Activated CD8-positive, alpha-beta memory T cell treated with anti-CD3 and anti-CD28 coated beads for 4 hours (primary cell): ENCODE results near the gene MALSU1.

Source experiments
- DNase-seq, 2 donors: peaks; one replicate each; pipeline ENCODE4 v3.0.0-alpha.2; 2020; ENCODE audit warnings: low read depth in 2 of 2

Gene MALSU1

DNA sequence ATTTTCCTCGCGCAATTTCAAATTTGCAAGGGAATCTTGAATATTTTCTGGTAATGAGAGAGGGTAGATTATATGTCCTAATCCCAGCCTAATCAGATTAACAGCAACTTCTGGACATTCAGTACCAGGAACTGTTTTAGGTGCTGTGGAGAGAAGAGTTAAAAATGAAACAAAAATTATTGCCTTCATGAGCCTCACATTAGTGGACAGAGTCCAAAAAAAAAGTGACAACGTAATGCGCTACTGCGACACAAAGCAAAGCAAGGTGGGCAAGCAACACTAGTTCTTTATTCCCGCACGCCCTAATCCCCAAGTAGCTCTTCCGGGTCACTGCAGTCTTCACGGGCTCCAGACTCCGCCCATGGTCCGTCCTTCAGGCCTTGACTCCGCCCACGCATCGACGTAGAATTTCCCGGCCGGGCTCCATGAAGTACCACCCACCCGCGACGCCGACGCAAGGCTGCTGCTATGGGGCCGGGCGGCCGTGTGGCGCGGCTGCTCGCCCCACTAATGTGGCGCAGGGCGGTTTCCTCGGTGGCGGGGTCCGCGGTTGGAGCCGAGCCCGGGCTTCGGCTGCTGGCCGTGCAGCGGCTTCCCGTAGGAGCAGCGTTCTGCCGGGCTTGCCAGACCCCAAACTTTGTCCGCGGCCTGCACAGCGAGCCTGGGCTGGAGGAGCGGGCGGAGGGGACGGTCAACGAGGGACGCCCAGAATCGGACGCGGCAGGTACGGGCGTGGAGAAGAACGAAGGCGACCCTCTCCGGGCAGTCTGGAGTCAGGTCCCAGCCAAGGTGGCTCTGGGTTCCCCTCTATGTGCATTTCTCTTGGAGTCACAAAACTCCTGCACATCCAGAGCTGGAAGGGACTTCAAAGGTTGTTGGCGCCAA is at the start of gene MALSU1:
TSS of gene MALSU1 (plus strand) at position 455 of the 885 bp plus-strand sequence. CDS start at position 469, 14 bp downstream.
- DNase-seq = peak; percentile 94 to 95

DNA sequence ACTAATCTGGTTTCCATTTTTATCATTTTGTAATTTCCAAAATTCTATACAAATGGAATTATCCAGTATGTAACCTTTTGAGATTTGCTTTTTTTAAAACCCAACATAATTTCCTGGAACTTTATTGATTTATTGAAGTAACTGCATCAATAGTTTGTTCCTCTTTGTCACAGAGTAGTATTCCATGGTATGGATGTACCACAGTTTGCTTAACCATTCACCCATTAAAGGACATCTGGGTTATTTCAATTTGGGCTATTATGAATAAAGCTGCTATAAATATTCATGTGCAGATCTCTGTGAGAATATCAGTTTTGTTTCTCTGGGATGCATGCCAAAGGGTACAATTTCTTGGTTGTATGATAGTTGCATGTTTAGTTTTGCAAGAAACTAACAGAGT is 49.7 kb upstream of the MALSU1 start:
- DNase-seq = no peak

DNA sequence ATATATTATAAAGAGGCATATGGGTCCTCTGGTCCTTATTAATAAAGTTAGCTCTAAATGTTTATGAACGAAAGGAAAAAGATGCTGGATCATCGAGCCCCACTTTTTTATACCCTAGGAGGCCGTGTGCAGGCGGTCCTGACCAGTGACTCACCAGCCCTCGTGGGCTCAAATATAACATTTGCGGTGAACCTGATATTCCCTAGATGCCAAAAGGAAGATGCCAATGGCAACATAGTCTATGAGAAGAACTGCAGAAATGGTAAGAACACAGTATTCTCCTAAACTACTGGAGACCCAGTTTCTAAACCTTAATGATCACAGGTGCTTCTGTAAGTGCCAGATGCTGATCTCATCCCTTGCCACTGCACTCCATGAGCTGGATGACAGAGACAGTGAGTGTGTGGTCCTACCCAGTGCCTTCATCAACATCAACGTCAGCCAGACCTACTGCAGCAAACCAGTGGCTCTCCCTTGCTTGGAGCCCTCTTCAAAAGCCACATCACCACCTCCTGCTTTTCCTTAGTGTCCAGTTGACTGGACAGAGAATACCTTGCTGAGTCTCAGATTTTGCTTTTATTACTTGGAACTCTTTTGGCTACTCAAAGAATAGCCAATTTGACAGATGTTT is 45.0 kb upstream of the MALSU1 start:
- no peak for DNase-seq

DNA sequence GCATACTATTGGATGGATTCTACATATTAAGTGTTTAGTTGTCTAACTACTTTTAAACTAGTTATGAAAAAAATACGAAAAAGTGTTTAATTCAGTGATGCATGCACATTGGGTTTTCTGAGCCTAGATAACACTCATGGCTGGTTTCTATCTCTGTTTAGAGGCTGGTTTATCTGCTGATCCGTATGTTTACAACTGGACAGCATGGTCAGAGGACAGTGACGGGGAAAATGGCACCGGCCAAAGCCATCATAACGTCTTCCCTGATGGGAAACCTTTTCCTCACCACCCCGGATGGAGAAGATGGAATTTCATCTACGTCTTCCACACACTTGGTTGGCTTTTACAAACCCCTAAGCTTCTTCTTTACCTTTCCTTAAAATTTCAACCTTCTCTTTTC is 42.4 kb upstream of the MALSU1 start:
- no peak for DNase-seq

DNA sequence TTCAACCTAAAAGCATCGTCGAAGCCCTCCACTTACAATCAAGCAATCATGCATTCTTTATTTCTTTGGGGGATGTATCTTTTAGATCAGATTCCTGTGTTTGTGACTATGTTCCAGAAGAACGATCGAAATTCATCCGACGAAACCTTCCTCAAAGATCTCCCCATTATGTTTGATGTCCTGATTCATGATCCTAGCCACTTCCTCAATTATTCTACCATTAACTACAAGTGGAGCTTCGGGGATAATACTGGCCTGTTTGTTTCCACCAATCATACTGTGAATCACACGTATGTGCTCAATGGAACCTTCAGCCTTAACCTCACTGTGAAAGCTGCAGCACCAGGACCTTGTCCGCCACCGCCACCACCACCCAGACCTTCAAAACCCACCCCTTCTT is 38.8 kb upstream of the MALSU1 start:
- DNase-seq = no peak

DNA sequence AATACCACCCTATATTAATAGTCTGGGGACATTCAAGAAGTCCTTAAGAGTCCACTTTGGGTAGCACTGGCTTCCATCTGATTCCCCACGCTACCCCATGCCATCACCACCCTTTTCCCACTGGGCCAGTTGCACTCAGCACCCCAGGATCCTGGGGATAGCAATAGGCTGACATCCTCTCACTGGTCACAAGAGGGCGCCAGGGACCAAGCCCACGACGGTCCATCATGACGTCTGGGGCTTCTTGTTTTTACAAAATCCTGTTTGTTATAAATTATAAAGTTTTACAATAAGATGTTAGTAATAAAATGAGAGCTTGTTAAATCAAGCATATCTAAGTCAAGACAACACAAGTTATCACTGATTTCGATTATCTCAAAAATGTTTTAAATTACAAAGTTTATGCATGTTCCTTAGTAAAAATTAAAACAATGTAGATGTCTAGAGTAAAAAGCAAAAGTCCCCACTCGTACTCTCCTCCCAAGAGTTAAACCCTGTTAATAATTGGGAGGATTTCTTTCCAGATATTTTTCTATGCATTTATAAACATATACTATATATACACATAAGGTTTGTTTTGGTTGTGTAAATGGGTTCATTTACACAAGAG is 37.2 kb upstream of the MALSU1 start:
- peak; percentile 7 to 14 for DNase-seq

DNA sequence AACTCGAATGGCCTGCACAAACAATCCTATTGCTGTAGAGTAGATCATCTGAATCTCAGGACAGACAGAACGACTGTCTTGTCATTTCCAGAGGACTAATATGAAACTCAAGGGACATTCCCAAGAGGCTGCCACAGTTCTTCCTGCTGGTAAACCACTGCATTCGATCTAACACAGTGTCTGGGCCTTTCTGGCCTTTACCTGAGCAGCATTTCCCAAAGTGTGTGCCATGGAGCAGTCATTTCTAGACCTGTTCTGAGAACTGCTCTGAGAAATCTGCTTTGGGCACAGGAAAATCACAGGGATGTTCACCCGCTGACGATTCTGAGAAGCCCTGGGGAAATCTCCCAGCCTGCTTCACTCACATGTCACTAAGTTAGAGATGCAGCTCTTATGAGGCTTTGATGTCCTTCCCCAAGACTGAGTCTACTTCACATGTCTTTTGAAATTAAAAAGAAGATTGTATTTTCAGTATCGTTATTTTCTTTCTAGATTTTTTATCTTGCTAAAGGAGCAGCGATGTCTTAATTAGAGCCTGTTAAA is 34.2 kb upstream of the MALSU1 start:
- no peak for DNase-seq

DNA sequence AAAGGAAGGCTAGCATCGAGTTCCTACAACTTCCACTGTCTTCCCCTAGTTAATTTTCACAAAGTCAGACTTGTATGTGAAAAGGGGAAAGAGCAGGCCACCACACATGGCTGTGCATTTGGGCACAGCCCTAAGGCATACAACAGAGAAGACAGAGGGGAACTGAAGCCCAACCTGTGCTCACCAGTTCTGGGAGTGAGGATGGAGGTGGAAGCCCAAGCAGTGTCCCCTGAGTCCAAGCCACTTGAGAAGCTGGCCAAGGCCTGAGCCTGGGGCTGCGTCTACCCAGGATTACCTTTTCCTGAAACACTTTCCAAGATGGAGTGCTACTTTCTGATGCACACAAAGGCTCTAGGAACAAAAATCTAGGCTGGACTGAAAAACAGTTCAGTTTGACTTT is 32.2 kb upstream of the MALSU1 start:
- no peak for DNase-seq

DNA sequence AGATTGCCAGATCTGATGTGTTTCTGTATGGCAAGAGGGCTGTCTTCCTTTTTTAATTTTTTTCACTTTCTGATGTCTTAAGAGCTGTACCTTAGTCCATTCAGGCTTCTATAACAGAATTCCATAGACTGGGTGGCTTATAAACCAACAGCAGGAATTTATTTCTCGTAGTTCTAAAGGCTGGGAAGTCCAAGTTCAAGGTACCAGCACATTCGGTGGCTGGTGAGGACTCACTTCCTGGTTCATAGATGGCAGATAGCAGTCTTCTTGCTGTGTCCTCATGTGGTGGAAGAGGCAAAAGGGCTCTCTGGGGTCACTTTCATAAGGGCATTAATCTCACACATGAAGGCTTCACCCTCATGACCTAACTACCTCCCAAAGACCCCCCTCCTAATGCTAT is 31.8 kb upstream of the MALSU1 start:
- no peak for DNase-seq

DNA sequence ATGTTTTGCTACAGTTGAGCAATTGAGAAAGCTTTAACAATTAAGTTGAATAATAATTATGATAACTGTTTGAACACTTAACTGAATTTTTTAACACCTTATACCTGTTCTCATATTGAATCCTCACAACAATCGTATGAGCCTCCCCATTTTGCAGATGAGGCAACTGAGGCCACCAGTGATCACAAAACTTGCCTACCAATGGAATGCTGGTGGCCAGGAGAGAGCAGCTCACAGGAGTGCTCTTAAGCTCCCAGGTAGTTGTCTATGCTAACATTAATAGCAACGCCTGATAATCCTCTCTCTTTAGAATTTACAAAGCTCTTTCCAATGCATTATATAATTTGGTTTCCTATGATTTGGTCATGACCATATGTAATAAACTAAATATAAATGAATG is 31.0 kb upstream of the MALSU1 start:
- DNase-seq = no peak

DNA sequence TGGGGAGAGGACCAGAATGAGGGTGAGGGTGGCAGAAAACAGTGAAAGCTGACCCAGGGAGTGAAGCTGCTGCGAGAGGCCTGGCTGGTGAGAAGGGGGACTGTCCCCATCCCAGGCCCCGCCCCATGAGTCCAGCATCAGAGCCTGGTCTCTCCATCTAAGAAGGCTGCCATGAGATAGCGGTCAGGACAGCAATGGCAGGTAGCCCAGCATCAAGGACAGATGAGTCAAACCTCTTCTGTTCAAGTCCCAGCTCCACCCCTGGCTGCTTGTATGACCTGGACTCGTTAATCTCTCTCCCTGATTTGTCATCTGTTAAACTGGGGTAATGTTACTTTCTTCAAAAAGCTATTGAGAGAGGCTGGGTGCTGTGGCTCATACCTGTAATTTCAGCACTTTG is 30.4 kb upstream of the MALSU1 start:
- no peak for DNase-seq

DNA sequence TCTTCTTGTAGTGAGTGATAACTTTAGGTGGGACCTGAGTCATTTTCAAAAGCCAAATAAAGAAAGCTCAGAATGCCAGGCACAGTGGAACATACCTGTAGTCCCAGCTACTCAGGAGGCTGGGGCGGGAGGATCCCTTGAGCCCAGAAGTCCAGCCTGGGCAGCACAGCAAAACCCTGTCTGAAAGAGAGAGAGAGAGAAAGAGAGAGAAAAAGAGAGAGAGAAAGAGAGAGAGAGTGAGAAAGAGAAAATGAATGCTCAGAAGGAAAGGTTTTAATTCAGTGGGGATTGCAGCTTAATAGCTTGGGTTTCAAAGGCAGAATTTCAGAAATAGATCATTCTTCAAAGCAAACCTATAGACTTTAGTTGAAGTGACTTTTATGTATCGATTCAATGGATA is 26.9 kb upstream of the MALSU1 start:
- no peak for DNase-seq

DNA sequence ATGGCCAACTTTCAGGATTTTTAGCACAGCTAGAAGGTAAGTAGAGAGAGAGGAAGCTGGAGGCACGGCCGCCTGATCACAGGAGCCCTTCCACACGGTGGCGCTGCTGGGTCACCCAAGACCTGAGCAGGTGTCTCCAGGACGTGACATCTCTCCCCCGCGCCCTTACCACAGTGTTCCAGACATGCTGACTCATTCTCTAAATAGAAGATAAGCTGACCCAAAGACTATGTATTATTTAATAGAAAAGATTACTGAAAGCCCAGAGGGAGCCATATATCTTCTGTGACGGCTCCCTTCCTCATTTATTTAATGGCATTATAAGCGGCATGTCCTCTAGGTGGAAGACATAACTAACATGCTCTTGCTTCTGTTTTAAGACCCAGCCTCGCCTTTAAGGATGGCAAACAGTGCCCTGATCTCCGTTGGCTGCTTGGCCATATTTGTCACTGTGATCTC is 26.0 kb upstream of the MALSU1 start:
- peak; percentile 79 to 84 for DNase-seq

DNA sequence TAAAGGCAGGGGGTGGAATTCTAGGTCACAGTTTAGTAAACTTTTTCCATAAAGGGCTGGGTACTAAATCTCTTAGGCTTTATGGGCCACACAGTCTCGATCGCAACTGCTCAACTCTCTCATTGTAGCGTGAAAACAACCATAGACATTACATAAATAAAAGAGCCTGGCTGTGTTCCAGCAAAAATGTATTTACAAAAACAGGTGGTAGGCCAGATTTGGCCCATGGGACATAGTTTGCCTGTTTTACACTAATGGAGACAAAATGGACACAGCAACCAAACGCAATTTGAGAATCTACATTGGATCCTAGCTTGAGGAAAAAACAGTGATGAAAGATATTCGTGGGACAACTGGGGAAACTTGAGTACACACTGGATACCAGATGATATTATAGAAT is 23.2 kb upstream of the MALSU1 start:
- DNase-seq = no peak

DNA sequence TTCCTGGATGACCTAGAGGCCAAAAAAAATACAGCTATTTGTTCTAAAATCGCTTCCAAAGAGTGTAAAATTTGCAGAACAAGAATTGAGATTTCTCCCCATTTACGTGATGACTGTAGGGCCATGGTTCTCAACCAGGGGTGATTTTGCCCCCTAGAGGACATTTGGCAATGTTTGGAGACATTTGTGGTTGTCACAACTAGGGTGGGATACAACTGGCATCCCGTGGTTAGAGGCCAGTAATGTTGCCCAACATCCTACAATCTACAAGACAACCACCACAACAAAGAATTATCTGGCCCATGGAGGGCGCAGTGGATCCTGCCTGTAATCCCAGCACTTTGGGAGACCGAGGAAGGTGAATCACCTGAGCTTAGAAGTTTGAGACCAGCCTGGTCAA is 22.8 kb upstream of the MALSU1 start:
- no peak for DNase-seq

DNA sequence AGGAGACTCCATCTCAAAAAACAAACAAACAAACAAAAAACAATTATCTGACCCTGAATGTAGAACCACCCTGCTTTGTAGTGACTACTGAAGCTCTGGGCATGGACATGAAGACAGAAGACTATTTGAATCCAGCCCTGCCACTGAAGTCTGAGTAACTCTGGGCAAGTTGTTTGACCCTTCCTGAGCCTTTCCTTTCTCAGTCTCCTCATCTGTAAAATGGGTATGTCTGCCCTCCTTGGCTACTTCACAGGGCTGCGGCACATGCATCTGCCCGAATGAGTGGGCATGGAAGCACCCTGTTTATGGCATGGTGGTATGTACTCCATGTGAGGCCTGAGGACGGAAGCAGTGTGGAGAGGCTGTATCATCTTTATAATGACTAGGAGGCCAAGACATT is 22.2 kb upstream of the MALSU1 start:
- no peak for DNase-seq

DNA sequence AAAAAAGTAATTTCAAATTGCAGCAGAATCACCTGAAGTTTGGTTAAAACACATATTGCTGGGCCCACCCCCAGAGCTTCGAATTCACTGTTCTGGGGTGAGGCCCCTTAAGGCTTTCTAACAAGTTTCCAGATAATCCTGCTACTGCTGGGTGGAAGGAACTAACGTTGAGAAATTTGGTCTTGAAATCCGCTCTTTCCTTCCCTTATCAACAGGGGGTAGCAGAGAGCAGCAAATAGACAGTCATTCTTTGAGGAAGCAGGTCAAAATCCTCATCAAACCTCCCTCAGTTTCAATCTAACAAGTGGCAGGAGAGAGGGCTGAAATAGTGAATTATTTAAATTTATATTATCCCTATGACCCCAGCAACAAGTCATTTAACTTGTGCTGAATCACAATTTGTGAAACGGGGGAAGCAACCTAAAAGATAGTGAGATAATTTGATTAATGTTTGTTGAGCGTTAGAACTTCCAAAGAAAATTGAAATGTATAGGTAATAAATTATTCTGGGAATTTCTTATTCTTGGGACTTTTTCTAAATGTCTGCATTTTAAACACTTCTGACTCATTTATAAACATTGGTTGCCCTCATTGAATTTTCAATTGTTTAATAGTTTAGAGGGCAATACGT is 21.7 kb upstream of the MALSU1 start:
- DNase-seq = no peak

DNA sequence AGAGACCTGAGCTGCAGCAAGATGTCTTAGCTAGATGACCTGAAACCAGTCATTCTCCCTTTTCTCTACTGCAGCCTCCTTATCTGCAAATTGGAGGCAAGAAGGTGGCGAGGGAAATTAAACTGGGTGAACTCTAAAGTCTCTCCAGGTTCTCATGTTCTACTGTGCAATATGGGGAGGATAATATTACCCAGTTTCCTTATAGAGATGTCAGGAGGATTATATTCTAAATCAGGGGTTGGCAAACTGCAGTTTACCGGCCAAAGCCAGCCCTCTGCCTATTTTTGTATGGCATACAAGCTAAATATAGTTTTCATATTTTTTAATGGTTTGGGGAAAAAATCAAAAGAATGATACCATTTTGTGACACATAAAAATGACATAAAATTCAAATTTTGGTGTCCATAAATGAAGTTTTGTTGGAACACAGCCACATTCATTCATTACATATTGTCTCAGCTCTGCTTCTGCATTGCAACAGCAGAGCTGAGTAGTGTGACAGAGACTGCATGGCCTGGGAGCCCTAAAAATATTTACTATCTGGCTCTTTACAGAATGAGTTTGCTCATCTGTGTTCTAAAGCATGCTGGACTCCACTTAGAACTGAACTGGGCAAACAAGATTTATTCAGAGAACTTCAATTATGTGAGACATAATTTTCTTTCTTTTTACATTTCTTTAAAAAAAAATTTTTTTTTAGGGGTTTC is 19.2 kb upstream of the MALSU1 start:
- DNase-seq = no peak

DNA sequence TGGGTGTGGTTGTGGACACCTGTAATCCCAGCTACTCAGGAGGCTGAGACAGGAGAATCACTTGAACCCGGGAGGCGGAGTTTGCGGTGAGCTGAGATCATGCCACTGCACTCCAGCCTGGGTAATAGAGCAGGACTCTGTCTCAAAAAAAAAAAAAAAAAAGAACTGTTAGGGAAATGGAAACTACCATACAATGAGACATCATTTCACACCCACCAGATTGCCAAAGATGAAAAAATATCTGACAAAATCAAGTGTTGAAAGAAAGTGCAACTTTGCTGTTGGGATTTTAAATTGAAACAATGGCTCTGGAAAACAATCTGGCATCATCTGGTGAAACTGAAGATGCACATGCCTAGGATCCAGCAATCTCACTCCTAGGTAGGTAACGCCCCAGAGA is 16.1 kb upstream of the MALSU1 start:
- no peak for DNase-seq

DNA sequence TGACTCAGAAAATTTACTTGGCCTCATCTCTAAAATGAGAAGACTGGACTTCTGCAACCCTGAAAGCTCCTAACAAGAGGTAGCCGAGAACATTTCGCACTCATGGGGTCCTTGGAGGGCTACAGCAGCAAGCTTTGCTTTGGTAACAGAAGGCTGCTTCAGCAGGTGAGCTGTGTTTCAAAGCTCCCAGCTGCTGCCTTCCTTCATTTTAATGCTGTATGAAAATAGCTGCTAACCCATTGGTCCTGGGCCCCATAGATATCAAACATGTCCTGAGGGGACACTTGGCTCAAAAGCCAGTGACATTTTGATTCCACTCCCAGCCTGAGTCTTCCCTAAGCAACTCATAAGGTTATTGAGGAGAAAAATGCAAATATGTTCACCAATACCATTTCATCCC is 14.3 kb upstream of the MALSU1 start:
- no peak for DNase-seq
